GM18519 (cell line): ENCODE results near the gene COX7A2.

Experiments used
- ATAC-seq: cut with Tn5 transposase; IDR thresholded peaks from one replicate; pipeline ENCODE4 v1.9.1; 2021; ENCODE audit warnings: mild to moderate bottlenecking, moderate library complexity; ENCODE audit not compliant: unreplicated experiment, low FRiP score

COX7A2 gene, protein sequence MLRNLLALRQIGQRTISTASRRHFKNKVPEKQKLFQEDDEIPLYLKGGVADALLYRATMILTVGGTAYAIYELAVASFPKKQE

GRCh38 chr6:75243333-75244062, at the start of gene COX7A2:
Gene COX7A2 (minus strand): TSS chr6:75243801. CDS start chr6:75243734, 67 bp downstream.
- peak; percentile 97 for ATAC-seq

GRCh38 chr6:75292555-75292954, 49.0 kb upstream of the COX7A2 start:
- no peak for ATAC-seq

DNA sequence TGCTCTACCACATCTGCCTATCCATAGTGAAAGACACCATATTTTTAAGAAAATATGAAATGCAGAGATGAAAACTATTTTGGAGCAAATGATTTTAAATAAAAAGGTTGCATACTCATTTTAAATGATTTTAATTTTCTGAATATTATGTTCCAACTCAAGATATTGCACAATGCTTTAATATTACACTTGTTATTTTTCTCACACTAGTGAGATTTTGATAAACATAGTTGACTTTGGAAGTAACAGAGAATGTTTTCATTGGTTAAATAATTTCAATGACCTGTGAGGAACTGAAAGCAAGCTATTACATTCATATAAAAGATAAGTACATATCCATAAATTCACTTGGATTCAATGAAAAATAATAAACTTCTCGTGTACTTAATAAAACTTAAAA, 48.1 kb upstream of the COX7A2 start:
- ATAC-seq, result no peak

DNA sequence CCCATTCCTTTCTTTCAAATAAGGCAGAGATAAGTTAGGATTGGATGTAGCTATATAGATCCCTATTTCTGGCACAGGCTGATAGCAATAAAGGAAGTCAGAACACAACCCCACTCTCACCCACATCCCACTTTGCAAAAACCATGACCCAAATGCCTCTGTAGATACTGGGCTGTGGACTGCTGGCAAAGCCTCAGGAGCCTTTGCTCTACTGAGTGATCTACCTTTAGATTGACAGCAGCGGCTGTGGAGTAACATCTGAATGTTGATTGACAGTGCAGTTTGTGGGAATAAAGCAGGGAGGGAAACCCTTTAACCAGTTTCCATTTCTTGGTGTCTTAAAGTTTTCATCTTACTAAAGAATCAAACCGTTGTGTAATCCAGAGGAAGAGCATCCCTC, 47.7 kb upstream of the COX7A2 start:
- ATAC-seq, result no peak

DNA sequence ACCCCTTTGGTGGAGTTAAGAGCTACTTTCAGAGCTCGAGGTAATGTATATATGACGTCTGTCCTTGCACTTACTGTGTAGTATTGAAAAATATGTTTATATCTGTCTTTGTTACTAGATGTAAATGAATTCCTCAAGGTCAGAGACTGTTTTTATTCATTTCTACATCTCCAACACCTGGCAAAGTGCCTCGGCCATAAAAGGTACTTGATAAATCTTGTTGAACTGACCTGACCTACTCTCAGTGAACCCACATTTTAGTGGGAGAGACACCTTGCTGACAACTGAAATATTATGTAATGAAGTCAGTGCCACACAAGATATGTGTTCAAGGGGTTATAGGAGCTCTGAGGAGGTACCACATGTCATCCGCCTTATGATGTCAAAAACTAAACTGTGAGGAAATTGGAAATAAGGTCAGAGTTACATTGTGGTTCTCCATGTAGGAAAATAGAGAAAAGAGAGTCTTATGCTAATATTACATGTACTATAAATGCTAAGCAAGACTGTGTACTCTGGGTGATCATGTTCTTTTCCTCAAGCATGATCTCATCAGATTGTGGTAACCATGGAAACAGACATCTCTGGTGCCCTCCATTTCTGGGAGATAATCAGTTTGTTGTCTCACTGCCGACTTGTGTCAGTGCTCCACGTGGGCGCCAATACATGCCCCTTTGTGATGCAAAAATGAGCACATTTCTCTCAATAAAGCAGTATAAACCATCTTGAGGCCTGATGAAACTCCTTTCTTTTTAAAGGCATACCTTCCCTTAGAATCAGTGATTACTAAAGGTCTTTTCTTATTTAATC, 46.7 kb upstream of the COX7A2 start:
- ATAC-seq, result no peak

DNA sequence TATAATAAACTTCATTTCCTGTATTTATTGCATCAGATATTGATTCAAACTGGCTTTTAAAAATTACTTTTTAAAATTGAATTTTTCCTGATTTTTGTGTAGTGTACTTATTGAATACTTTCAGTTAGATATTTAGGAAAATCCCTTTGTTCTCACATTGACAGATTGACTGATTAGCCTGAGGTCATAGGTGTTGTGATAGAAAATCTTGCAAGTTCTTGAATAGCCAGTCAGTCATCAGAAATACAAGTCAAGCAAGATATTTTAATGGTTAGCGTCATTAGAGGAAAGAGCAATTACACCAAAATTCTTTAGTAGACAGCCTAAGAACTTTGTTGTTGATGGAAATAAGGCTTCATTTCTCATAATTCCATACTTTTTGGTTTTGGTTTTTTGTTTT, 44.4 kb upstream of the COX7A2 start:
- no peak for ATAC-seq

DNA sequence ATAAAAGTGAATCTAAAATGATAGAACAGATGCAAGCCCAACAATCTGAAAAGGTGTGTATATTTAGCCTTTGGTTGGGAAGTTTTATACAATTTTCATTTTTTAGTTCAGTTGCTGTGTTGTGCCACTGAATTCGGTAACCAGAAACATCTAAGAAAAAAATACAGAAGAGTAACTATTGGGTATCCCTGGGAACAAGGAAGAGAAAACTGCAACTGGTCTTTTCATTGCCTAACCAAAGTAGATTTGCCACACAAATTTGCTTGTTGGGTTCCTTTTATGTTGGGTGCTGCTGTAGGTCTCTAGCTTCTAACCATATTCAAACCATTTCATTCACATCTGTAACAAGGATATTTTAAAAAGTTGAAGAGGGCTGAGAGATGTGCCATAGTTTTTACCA, 43.8 kb upstream of the COX7A2 start:
- no peak for ATAC-seq

DNA sequence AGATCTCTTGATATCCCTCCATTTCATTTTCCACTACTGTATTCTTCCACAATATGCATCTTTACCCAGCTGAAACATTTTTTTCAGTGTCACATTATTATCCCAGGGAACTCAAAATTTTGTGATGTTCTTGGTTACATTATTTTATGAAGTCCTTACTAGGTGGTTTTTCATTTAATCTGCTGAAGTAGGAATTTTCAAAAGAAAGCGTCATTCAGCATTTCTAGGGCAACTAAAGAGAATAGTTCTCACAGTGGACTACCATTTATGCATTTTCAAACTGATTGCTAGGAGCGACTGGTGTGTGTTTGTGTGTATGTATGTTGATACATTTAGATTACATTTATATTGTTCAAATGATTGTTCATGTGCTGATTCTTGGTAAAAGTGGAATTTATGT, 43.4 kb upstream of the COX7A2 start:
- no peak for ATAC-seq

DNA sequence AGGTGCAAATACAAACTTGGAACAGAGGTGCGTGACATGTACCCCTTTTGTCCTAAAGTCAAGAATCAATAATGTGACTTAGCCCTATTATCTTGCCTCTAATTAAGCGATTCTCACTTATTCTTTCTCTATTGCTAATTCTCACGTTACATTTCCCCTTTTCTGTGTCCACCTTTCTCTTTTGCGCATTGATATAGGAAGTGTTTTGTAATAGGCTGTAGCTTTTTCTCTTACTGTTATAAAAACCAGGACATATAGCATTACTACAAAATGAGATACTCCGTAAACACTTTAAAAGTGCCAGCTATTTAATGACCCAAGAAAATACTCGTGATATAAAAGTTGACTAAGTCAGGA, 41.7 kb upstream of the COX7A2 start:
- no peak for ATAC-seq

DNA sequence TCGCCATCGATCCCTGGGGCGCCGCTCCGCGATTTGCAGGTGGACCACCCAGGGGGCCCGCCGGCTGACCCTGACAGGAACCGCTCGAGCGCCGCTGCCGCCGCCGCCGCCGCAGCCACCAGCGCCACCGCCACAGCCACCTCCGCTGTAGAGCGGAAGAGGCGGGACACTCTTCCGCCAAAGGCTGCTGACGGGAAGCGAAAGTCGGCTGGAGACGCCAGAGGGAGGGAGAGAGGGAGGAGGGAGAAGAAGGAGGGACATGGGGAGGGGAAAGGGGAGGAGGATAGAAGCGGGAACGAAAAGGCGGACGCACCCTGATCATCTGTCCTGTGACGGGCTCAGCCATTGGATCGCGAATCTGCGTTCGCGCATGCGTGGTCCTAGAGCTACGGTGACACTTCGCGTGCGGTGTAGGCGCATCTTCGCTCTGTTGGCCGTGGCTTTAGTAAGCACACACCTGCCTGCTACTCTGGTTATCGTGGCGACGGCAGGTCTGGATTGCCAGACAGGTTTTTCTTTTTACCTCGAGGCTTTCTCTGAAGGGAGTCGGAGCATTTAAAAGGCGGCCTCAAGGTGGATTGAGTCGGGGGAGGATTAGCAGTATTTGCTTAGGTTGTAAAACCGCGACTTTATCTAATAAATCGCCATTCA, 41.2 kb upstream of the COX7A2 start, which contains the start of gene TMEM30A:
Gene TMEM30A (minus strand): TSS at position 161 of the 651 bp plus-strand sequence. CDS start 154 bp downstream, at position 7.
- peak; percentile 88 for ATAC-seq

DNA sequence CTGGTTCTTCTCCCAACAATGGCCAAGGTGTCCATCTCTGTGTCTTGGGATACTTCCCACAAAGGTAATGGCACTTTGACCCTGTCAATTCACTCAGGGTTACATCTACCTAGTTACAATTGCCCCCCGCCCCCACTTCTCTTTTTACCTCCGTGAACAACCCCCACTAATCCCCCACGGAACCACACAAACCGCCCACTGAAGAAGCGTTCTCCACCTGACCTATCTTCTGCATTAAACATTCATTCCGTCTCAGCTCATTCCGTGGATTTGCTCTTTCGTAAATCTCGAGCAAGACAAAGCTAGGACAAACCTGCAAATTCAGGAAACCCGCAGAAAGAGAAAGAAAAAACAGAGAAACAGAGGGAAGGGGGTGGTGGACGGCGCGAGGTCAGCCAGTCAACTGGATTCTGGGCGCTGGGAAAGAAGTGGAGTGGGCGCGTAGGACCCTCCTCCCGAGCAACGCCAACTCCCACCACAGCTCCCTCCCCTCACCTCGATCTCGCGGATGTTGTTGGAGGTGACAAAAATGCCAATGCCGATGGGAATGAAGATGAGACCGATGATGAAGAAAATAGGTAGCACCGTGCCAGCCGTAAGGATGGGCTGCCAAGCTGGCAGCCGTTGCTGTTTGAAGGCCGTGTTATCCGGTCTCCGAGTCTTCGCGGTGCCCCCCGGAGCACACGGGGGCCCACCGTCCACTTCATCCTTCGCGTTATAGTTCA, 40.5 kb upstream of the COX7A2 start:
- ATAC-seq, result no peak

- ATAC-seq, result no peak
Measured at GRCh38 chr6:75282706-75283105, 39.1 kb upstream of the COX7A2 start.

DNA sequence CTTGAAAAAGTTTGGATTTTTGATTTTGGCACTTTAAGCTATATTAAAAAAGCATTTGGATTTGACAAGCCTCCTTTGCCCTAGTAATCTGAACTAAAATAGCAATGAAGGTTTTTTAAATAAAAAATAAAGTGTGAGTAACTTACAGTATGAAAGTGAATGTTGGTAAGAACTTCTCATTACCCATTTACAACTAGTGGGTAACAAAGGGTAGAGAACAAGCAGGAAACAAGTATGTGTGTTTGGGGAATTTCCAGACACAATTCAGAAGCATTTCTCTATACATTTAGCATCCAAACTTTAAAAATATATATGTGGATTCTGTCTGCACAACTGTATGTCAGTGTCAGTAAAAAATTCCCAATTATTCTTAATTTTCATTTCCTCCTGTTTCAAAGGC, 38.1 kb upstream of the COX7A2 start:
- peak; percentile 24 for ATAC-seq

DNA sequence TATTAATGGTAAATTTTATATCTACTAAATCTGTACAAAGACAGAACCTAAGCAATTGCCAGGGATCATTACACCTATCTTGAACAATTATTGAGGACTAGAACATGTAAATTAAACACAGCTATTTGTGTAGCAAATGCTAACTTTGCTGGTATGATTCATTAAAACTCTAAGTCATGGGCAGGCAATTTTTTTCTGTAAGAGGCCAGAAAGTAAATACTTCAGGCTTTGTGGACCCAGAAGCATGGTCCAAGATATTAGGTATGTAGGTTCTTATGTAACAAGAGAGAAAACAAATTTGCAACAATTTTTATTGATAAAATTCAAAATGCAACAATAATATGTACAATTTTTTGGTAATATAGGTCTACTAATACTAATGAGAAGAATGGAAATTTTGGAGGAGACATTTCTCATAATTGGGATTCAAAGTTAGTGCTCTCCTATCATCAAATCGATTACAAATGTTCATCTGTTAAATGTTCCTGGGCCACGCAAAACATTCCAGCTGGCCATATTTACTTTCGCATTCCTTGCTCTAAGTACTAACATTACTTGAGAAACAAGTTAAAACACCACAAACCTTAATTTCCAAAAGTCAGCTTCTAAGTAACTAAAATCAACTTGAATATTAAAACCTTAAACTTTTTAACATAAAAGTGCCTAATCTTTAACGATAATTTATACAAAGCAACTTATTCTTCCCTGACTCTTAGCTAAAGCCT, 36.7 kb upstream of the COX7A2 start:
- ATAC-seq, result no peak

DNA sequence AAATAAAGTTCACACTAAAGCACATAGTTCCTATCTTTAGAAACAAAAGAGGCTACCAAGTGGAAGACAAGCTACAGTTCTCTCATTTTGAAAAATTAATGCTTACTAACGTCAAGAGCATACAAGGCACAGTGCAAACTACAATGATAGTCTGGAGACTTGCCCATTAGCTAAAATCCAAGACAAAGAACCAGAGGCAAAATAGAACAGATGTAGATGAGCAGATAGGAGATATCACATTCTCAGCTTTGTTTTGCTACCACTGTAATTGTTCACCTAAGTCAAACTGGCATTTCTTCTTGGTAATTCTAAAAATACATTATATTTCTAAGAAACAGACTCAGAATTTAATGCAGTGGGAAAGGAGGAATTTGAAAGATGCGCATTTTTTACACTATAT, 35.8 kb upstream of the COX7A2 start:
- ATAC-seq, result no peak

DNA sequence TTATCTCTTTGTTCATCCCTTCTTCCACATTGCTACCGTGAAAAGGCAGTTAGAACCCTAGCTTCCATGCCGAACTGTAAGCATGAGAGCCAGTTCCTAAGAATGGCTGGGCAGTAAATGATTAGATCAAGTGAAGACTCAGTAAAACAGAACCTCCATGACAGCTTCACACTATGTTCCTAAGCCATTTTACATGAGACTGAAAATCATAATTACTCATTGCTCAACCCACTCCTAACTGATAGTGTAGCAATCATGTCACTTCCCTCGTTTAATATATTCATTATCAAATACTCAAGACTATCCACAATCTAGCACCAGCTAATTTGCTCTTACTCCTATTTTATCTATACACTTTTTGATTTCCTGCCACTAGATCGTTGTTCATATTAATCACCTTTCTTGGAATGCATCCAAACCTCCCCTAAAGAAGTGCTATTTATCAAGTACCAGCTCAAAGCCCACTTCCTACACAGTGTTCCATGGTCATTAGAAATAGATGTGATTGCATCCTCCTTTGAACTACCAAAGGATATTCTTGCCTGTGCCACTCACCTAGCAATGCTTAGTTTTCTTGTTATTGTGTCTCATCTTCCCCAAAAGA, 35.0 kb upstream of the COX7A2 start:
- no peak for ATAC-seq

- ATAC-seq, result no peak
Measured at GRCh38 chr6:75275067-75275466, 31.5 kb upstream of the COX7A2 start.

GRCh38 chr6:75273009-75273408, 29.4 kb upstream of the COX7A2 start:
- ATAC-seq, result peak; percentile 50

GRCh38 chr6:75272145-75272840, 28.7 kb upstream of the COX7A2 start:
- no peak for ATAC-seq
